Prostate gland (tissue), 2 donors: Measurements from ENCODE around the gene PRKRIP1.
"Not testable (repeated sequence)": the region's sequence is repeated elsewhere in the genome, so short reads cannot be mapped to it uniquely, and the experiment has no call there.

Source experiments
- CTCF ChIP-seq, 4 experiments: fragments of 200-600 bp in 2 of 4; fragments of 450-650 bp in 2 of 4; sonication (generic) in 2 of 4; IDR thresholded peaks; 1 replicate in 3 of 4; 2 replicates in 1 of 4; pipeline ENCODE4 v1.5.1; 2016 to 2019; ENCODE audit warnings: antibody characterized with exemption in 4 of 4, mild to moderate bottlenecking in 2 of 4, moderate library complexity in 2 of 4
- POLR2A ChIP-seq: fragments of 450-650 bp; IDR thresholded peaks from one replicate; pipeline ENCODE4 v1.6.1; 2016; ENCODE audit warnings: antibody characterized with exemption, mild to moderate bottlenecking

GRCh38 chr7:102380837-102381236 lies 15.3 kb upstream of the PRKRIP1 start:
- not testable (repeated sequence) for TF ChIP-seq CTCF (IDR thresholded peaks at IDR 0.05); POLR2A
